Measurements from ENCODE around the gene NT5C2. TPM values are rescaled to one million over a fixed set of nuclear protein-coding genes. Genes with fewer than 3 reads are reported as not detected.
"Not testable (repeated sequence)": the region's sequence is repeated elsewhere in the genome, so short reads cannot be mapped to it uniquely, and the experiment has no call there.

NT5C2 gene
- total RNA-seq, 1 donor from 2014 or later, result 105 TPM

- no peak for FAIRE-seq
- Histone ChIP-seq H3K36me3 (ENCODE audit: control insufficient read depth, insufficient read depth, low read length) (no peaks in the 10 kb centered on the region), H3K4me3 (ENCODE audit: low read depth, low read length) (no peak overlapping the region), H3K27me3 (ENCODE audit: control insufficient read depth, insufficient read depth, low read length) (no peaks in the 10 kb centered on the region)
- DNase-seq (ENCODE audit: low read depth), result no peak
- TF ChIP-seq, protein P1, sequence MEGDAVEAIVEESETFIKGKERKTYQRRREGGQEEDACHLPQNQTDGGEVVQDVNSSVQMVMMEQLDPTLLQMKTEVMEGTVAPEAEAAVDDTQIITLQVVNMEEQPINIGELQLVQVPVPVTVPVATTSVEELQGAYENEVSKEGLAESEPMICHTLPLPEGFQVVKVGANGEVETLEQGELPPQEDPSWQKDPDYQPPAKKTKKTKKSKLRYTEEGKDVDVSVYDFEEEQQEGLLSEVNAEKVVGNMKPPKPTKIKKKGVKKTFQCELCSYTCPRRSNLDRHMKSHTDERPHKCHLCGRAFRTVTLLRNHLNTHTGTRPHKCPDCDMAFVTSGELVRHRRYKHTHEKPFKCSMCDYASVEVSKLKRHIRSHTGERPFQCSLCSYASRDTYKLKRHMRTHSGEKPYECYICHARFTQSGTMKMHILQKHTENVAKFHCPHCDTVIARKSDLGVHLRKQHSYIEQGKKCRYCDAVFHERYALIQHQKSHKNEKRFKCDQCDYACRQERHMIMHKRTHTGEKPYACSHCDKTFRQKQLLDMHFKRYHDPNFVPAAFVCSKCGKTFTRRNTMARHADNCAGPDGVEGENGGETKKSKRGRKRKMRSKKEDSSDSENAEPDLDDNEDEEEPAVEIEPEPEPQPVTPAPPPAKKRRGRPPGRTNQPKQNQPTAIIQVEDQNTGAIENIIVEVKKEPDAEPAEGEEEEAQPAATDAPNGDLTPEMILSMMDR (IDR thresholded peaks at IDR 0.05; ENCODE audit: insufficient read depth, low read length, severe bottlenecking), result no peak
These were observed 22.5 kb upstream of the NT5C2 start for GRCh38 chr10:103215601-103216000.

DNA sequence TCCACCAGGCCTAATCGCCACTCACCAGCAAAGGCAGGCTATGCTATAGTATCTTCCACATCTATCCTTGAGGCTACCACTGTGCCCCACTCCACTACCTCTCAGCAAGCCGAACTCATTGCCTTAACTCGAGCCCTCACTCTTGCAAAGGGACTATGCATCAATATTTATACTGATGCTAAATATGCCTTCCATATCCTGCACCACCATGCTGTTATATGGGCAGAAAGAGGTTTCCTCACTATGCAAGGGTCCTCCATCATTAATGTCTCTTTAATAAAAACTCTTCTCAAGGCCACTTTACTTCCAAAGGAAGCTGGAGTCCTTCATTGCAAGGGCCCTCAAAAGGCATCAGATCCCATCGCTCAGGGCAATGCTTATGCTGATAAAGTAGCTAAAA is 17.2 kb upstream of the NT5C2 start:
- H3K4me3 ChIP-seq (ENCODE audit: low read depth, low read length); H3K27me3 ChIP-seq (ENCODE audit: control insufficient read depth, insufficient read depth, low read length); FAIRE-seq; DNase-seq (ENCODE audit: low read depth); H3K36me3 ChIP-seq (ENCODE audit: control insufficient read depth, insufficient read depth, low read length): not testable (repeated sequence)

GRCh38 chr10:103207643-103208042 is 14.6 kb upstream of the NT5C2 start:
- FAIRE-seq; H3K36me3 ChIP-seq (ENCODE audit: control insufficient read depth, insufficient read depth, low read length); H3K4me3 ChIP-seq (ENCODE audit: low read depth, low read length); H3K27me3 ChIP-seq (ENCODE audit: control insufficient read depth, insufficient read depth, low read length); DNase-seq (ENCODE audit: low read depth): not testable (repeated sequence)

GRCh38 chr10:103207141-103207540 is 14.1 kb upstream of the NT5C2 start:
- FAIRE-seq (no peak), DNase-seq (ENCODE audit: low read depth) (no peak)
- Histone ChIP-seq H3K27me3 (ENCODE audit: control insufficient read depth, insufficient read depth, low read length) (no peaks in the 10 kb centered on the region), H3K4me3 (ENCODE audit: low read depth, low read length) (no peak overlapping the region), H3K36me3 (ENCODE audit: control insufficient read depth, insufficient read depth, low read length) (no peaks in the 10 kb centered on the region)
- TF ChIP-seq, protein P1 (IDR thresholded peaks at IDR 0.05; ENCODE audit: insufficient read depth, low read length, severe bottlenecking), result no peak

DNA sequence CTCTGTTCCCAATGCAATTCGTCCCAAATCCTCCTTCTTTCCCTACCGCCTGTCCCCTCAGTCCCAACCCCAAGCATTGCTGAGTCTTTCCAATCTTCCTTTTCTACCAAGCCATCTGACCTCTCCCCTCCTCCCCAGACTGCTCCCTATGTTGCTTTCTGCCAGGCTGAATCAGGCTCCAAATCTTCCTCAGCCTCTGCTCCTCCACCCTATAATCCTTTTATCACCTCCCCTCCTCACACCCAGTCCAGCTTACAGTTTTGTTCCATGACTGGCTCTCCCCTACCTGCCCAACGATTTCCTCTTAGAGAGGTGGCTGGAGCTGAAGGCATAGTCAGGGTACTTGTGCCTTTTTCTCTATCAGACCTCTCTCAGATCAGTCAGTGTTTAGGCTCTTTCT is 13.6 kb upstream of the NT5C2 start:
- H3K36me3 ChIP-seq (ENCODE audit: control insufficient read depth, insufficient read depth, low read length); FAIRE-seq; DNase-seq (ENCODE audit: low read depth); H3K27me3 ChIP-seq (ENCODE audit: control insufficient read depth, insufficient read depth, low read length); H3K4me3 ChIP-seq (ENCODE audit: low read depth, low read length): not testable (repeated sequence)

DNA sequence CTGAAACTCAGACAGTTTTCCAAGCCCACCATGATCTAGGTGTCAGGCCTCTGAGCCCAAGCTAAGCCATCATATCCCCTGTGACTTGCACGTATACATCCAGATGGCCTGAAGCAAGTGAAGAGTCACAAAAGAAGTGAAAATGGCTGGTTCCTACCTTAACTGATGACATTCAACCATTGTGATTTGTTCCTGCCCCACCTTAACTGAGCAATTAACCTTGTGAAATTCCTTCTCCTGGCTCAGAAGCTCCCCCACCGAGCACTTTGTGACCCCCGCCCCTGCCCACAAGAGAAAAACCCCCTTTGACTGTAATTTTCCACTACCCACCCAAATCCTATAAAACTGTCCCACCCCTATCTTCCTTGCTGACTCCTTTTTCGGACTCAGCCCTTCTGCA is 12.3 kb upstream of the NT5C2 start:
- not testable (repeated sequence) for H3K36me3 ChIP-seq (ENCODE audit: control insufficient read depth, insufficient read depth, low read length); FAIRE-seq; DNase-seq (ENCODE audit: low read depth); H3K27me3 ChIP-seq (ENCODE audit: control insufficient read depth, insufficient read depth, low read length); H3K4me3 ChIP-seq (ENCODE audit: low read depth, low read length)

DNA sequence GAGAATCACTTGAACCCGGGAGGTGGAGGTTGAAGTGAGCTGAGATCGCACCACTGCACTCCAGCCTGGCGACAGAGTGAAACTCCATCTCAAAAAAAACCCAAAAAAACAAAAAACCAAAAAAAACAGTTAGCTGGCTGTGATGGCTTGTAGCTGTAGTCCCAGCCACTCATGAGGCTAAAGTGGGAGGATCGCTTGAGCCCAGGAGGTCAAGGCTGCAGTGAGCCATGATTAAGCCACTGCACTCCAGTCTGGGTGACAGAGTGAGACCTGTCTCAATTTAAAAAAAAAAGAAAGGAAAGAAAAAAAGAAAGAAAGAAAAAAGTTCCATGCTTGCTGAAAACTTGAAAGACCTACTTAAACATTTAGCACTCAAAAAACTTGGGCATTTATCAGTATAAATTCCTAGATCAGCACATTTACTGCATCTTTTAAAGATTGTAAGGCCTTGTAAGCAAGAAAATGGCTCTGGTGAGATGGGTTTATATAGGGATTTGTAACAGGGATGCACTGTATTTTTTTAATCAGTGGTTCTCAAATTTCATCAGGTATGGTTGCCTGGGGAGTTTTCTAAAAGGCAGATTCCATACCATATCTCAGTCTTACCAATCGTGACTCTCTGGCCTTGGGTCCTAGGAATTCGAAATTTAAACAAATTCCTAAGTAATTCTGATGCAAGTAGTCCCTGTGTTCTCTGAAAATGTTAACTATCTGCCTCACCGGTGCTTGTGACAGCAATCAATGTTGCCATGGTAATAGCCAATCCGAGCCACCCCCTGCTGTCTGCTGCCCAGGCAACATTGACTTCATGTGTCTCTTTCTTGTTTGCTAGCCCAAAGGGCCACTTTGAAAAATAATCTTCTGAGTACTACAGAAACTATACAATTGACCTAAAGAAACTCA is 11.5 kb upstream of the NT5C2 start:
- no peaks in the 10 kb centered on the region for H3K36me3 ChIP-seq (ENCODE audit: control insufficient read depth, insufficient read depth, low read length)
- FAIRE-seq (no peak), DNase-seq (ENCODE audit: low read depth) (no peak)
- no peaks in the 10 kb centered on the region for H3K27me3 ChIP-seq (ENCODE audit: control insufficient read depth, insufficient read depth, low read length)
- H3K4me3 ChIP-seq (ENCODE audit: low read depth, low read length), result no peak overlapping the region
- TF ChIP-seq, protein P1 (IDR thresholded peaks at IDR 0.05; ENCODE audit: insufficient read depth, low read length, severe bottlenecking), result no peak

GRCh38 chr10:103203466-103203865 is 10.4 kb upstream of the NT5C2 start:
- TF ChIP-seq, protein P1 (IDR thresholded peaks at IDR 0.05; ENCODE audit: insufficient read depth, low read length, severe bottlenecking), result no peak
- Histone ChIP-seq H3K27me3 (ENCODE audit: control insufficient read depth, insufficient read depth, low read length) (no peaks in the 10 kb centered on the region), H3K4me3 (ENCODE audit: low read depth, low read length) (no peak overlapping the region), H3K36me3 (ENCODE audit: control insufficient read depth, insufficient read depth, low read length) (no peaks in the 10 kb centered on the region)
- FAIRE-seq (no peak), DNase-seq (ENCODE audit: low read depth) (no peak)
